Osteocyte (in vitro differentiated cells): ENCODE data around the gene CRYBG1. TPM values are rescaled to one million over a fixed set of nuclear protein-coding genes. Genes with fewer than 3 reads are reported as not detected.
A peak's percentile ranks its signal among the peaks of the same experiment; 100 is the strongest.

Experiments
- DNase-seq: peaks from one replicate; pipeline ENCODE4 v3.0.0; 2021; ENCODE audit warnings: mixed read lengths; ENCODE audit not compliant: unreplicated experiment; ENCODE audit errors: extremely low spot score
- H3K27ac Mint-ChIP-seq: one replicate; pipeline ENCODE4 v1.8.0; 2021; ENCODE audit warnings: mild to moderate bottlenecking, mixed read lengths; ENCODE audit not compliant: unreplicated experiment
- H3K27me3 Mint-ChIP-seq: one replicate; pipeline ENCODE4 v1.8.0; 2021; ENCODE audit warnings: mixed read lengths; ENCODE audit not compliant: unreplicated experiment
- H3K36me3 Mint-ChIP-seq: one replicate; pipeline ENCODE4 v1.8.0; 2021; ENCODE audit warnings: mixed read lengths; ENCODE audit not compliant: unreplicated experiment
- H3K4me1 Mint-ChIP-seq: one replicate; pipeline ENCODE4 v1.8.0; 2021; ENCODE audit warnings: mixed read lengths; ENCODE audit not compliant: unreplicated experiment
- H3K4me3 Mint-ChIP-seq: one replicate; pipeline ENCODE4 v1.8.0; 2021; ENCODE audit warnings: mild to moderate bottlenecking, moderate library complexity, mixed read lengths; ENCODE audit not compliant: unreplicated experiment
- H3K9me3 Mint-ChIP-seq: one replicate; pipeline ENCODE4 v1.8.0; 2021; ENCODE audit warnings: mixed read lengths; ENCODE audit not compliant: unreplicated experiment
- total RNA-seq: library from RNA; stranded (reverse); gene quantifications from 2 replicates; pipeline ENCODE4 v1.2.1, GENCODE V29; 2021
- TF ChIP-seq, protein P1 (sequence below): fragments of 200-600 bp; sonication (generic); IDR thresholded peaks from 2 replicates; pipeline ENCODE4 v1.5.0; 2021; ENCODE audit warnings: antibody characterized with exemption, mild to moderate bottlenecking, moderate library complexity

Gene CRYBG1
- total RNA-seq, 1 donor from 2014 or later = 2.4 TPM

DNA sequence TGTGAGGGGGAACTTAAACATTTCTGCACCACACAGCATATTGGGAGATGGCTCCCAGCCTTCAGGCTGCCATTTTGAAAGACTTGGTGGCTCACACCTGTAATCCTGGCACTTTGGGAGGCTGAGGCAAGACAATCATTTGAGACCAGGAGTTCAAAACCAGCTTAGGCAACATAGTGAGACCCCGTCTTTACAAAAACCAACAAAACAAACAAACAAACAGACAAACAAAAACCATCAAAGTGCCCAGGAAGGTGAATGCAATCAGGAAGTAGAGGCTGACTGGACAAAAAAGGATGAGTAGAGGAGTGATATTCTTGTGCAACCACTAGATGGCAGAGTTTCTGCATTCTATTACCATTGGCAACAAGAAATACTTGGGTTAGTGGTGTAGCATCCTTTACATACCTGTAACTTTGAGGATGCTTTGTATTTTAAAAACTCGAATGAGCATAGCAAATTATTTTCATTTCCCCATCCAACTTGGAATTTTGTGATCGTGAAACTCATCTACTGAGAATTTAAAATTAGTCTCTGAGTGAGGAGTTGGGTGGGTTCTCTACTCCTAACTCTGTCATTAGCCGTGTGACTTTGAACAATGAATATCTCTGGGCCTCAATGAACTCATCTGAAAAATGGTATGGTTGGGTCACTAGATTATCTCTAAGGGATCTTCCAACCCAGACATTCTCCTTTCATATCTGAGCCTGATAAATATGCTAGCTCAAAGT is 84.4 kb downstream of the CRYBG1 start:
- Mint-ChIP-seq H3K4me1 (no peaks in the 10 kb centered on the region), H3K27ac (no peak overlapping the region), H3K9me3 (no peaks in the 10 kb centered on the region), H3K4me3 (no peak overlapping the region), H3K27me3 (peaks cover 43% of the 10 kb centered on the region), H3K36me3 (no peaks in the 10 kb centered on the region)
- DNase-seq = no peak
- TF ChIP-seq, protein P1, sequence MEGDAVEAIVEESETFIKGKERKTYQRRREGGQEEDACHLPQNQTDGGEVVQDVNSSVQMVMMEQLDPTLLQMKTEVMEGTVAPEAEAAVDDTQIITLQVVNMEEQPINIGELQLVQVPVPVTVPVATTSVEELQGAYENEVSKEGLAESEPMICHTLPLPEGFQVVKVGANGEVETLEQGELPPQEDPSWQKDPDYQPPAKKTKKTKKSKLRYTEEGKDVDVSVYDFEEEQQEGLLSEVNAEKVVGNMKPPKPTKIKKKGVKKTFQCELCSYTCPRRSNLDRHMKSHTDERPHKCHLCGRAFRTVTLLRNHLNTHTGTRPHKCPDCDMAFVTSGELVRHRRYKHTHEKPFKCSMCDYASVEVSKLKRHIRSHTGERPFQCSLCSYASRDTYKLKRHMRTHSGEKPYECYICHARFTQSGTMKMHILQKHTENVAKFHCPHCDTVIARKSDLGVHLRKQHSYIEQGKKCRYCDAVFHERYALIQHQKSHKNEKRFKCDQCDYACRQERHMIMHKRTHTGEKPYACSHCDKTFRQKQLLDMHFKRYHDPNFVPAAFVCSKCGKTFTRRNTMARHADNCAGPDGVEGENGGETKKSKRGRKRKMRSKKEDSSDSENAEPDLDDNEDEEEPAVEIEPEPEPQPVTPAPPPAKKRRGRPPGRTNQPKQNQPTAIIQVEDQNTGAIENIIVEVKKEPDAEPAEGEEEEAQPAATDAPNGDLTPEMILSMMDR = peak; percentile 83

- no peak for DNase-seq
- Mint-ChIP-seq H3K27ac (no peak overlapping the region), H3K4me1 (no peaks in the 10 kb centered on the region), H3K4me3 (no peak overlapping the region), H3K9me3 (no peaks in the 10 kb centered on the region), H3K27me3 (peaks cover 37% of the 10 kb centered on the region), H3K36me3 (no peaks in the 10 kb centered on the region)
- TF ChIP-seq, protein P1 = no peak
Observed at GRCh38 chr6:106445508-106445878, 85.0 kb downstream of the CRYBG1 start.

DNA sequence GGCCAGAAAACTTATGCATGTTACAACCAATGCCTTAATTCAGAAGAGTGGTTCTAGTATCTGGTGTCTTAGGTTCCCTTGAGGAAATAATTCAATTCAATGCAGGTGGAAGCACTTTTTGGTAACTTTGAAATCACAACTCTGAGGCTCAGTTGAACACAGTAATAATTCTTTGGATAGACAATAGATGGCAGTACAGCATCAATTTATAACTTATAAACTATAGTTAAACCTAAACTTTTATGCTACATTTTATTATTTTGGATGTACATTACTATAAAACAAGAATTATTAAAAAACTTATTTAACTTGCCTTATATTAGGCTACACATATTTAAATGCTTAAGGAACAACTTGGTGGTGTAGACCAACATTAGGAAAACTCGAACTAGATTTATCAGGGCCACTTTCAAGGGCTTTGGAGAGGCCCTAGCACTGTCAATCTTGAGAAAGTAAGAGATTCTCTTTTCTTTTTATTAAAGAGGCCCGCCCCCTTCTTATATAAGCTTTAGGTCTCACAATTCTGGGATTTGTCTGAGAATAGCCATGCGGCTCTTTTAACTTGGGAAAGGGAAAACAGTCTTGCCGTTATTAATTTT is 85.9 kb downstream of the CRYBG1 start:
- Mint-ChIP-seq H3K9me3 (no peaks in the 10 kb centered on the region), H3K36me3 (no peaks in the 10 kb centered on the region)
- DNase-seq = no peak

DNA sequence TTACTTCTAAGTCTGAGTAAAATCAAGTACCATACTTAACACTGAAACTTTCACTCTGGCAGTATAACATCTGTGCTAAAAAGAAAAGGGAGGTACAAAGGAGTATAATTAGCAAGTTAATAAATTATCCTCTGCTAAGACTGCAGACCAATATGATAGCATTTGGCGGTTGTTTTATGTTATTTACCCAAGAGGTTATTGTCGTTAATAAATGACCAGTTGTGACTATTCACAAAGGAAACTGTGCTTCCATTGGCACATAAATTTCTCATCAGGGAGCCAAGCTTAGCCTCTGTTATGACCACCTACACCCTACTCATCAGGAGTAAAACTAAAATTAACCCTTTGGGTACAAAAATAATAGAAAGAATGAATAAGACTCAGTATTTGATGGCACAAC is 86.5 kb downstream of the CRYBG1 start:
- no peak for DNase-seq
- H3K4me3 Mint-ChIP-seq = no peak overlapping the region
- H3K36me3 Mint-ChIP-seq = no peaks in the 10 kb centered on the region
- no peaks in the 10 kb centered on the region for H3K9me3 Mint-ChIP-seq
- no peak overlapping the region for H3K27ac Mint-ChIP-seq
- TF ChIP-seq, protein P1 = no peak
- peaks cover 28% of the 10 kb centered on the region for H3K27me3 Mint-ChIP-seq
- H3K4me1 Mint-ChIP-seq = peaks cover 2% of the 10 kb centered on the region

More for the DNA sequence above, 85.9 kb downstream of the CRYBG1 start:
- no peak overlapping the region for H3K27ac Mint-ChIP-seq
- H3K4me3 Mint-ChIP-seq = no peak overlapping the region
- TF ChIP-seq, protein P1 = peak; percentile 66
- peaks cover 32% of the 10 kb centered on the region for H3K27me3 Mint-ChIP-seq
- H3K4me1 Mint-ChIP-seq = no peaks in the 10 kb centered on the region

DNA sequence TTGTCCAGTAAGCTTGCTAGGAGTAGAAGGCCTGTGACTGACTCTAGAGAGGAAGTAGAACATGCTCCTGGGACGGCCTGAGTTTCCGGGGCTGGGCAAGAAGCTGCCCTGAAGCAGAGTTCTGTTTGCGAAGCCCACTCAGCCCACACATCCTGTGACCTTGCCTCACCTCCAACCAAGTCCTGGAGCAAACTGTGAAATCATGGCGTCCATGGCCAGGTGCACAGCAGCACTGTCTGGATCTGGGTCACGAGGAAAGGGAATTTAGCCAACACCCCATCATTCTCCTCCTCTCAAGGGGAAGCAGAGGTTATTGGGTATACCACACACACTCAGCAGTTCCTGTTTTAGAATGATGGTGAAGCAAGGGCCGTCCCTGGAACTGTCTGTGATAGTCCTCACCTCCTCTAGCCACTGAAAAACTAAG is 87.5 kb downstream of the CRYBG1 start:
- no peak overlapping the region for H3K4me3 Mint-ChIP-seq

More for the DNA sequence above, 87.5 kb downstream of the CRYBG1 start:
- DNase-seq = no peak
- peaks cover 18% of the 10 kb centered on the region for H3K27me3 Mint-ChIP-seq
- no peaks in the 10 kb centered on the region for H3K36me3 Mint-ChIP-seq
- TF ChIP-seq, protein P1 = no peak
- H3K27ac Mint-ChIP-seq = no peak overlapping the region
- H3K9me3 Mint-ChIP-seq = no peaks in the 10 kb centered on the region
- peaks cover 2% of the 10 kb centered on the region for H3K4me1 Mint-ChIP-seq
